ENCODE data around the gene FTCDNL1. TPM values are rescaled to one million over a fixed set of nuclear protein-coding genes. Genes with fewer than 3 reads are reported as not detected.

FTCDNL1 gene
- total RNA-seq, 1 experiment from 2014 or later = 0.11 TPM

- H3K4me2 ChIP-seq (ENCODE audit: low read length) = peak overlapping the region; percentile 42
- H3K79me2 ChIP-seq (ENCODE audit: low read length) = no peaks in the 10 kb centered on the region
- H3K27me3 ChIP-seq (ENCODE audit: low read length) = peaks cover 37% of the 10 kb centered on the region
- no peak overlapping the region for H3K4me3 ChIP-seq (ENCODE audit: low read length)
- H4K20me1 ChIP-seq (ENCODE audit: low read length) = no peaks in the 10 kb centered on the region
- H3K4me1 ChIP-seq (ENCODE audit: insufficient read depth, low read length) = peaks cover 16% of the 10 kb centered on the region
- H3K9me2 ChIP-seq (replicated peaks; ENCODE audit: low read length) = no peaks in the 10 kb centered on the region
- no peaks in the 10 kb centered on the region for H3K36me3 ChIP-seq (ENCODE audit: low read depth, low read length)
- TF ChIP-seq EZH2 (IDR thresholded peaks at IDR 0.05; ENCODE audit: low read length, unreplicated experiment) = no peak
- no peak for TF ChIP-seq EZH2phosphoT487 (IDR thresholded peaks at IDR 0.05; ENCODE audit: borderline replicate concordance, low read length)
- TF ChIP-seq, protein P1, sequence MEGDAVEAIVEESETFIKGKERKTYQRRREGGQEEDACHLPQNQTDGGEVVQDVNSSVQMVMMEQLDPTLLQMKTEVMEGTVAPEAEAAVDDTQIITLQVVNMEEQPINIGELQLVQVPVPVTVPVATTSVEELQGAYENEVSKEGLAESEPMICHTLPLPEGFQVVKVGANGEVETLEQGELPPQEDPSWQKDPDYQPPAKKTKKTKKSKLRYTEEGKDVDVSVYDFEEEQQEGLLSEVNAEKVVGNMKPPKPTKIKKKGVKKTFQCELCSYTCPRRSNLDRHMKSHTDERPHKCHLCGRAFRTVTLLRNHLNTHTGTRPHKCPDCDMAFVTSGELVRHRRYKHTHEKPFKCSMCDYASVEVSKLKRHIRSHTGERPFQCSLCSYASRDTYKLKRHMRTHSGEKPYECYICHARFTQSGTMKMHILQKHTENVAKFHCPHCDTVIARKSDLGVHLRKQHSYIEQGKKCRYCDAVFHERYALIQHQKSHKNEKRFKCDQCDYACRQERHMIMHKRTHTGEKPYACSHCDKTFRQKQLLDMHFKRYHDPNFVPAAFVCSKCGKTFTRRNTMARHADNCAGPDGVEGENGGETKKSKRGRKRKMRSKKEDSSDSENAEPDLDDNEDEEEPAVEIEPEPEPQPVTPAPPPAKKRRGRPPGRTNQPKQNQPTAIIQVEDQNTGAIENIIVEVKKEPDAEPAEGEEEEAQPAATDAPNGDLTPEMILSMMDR (conservative IDR thresholded peaks at IDR 0.05; ENCODE audit: low read depth, low read length) = peak; percentile 98
- ATAC-seq = peak; percentile 62
- no peak overlapping the region for H3K27ac ChIP-seq (ENCODE audit: low read length)
- H3F3A ChIP-seq (ENCODE audit: low read length, unreplicated experiment) = no peaks in the 10 kb centered on the region
- intact Hi-C loops (cut with micrococcal nuclease) = loop anchor here (1.0 to 5.0 kb wide), 4 partner anchors 35 to 1425 kb away; no protein-coding TSS in a partner anchor
- H3K9ac ChIP-seq (ENCODE audit: low read length) = no peak overlapping the region
- ChIA-PET CTCF (interaction anchor here (0.7 kb wide), 1 partner anchor 35 kb away, joined by 4 read pairs; no protein-coding TSS in a partner anchor), POLR2A (ENCODE audit: unreplicated experiment) (no interaction called here)
- H3K9me3 ChIP-seq (ENCODE audit: low read length) = no peaks in the 10 kb centered on the region
- 0 out of 2 replicates have a peak overlapping the region, but pooled peaks have one; percentile 15 for H2AFZ ChIP-seq (ENCODE audit: low read length)
- no TSS peak for BruUV-seq (replicated peaks)
- peak; percentile 78 for DNase-seq
Observed at GRCh38 chr2:199739413-199740110, 111.4 kb downstream of the FTCDNL1 start.

- H3K79me2 ChIP-seq (ENCODE audit: low read length) = no peaks in the 10 kb centered on the region
- peaks cover 38% of the 10 kb centered on the region for H3K27me3 ChIP-seq (ENCODE audit: low read length)
- ATAC-seq = no peak
- DNase-seq = peak; percentile 78
- no peak overlapping the region for H2AFZ ChIP-seq (ENCODE audit: low read length)
- no peaks in the 10 kb centered on the region for H4K20me1 ChIP-seq (ENCODE audit: low read length)
- peaks cover 16% of the 10 kb centered on the region for H3K4me1 ChIP-seq (ENCODE audit: insufficient read depth, low read length)
- H3K36me3 ChIP-seq (ENCODE audit: low read depth, low read length) = no peaks in the 10 kb centered on the region
- ChIA-PET POLR2A (ENCODE audit: unreplicated experiment) (no interaction called here), CTCF (no interaction called here)
- H3K4me2 ChIP-seq (ENCODE audit: low read length) = peak overlapping the region; percentile 42
- TF ChIP-seq, protein P1 (conservative IDR thresholded peaks at IDR 0.05; ENCODE audit: low read depth, low read length) = no peak
- TF ChIP-seq EZH2phosphoT487 (IDR thresholded peaks at IDR 0.05; ENCODE audit: borderline replicate concordance, low read length) = no peak
- no peak for TF ChIP-seq EZH2 (IDR thresholded peaks at IDR 0.05; ENCODE audit: low read length, unreplicated experiment)
- H3F3A ChIP-seq (ENCODE audit: low read length, unreplicated experiment) = no peaks in the 10 kb centered on the region
- no peak overlapping the region for H3K27ac ChIP-seq (ENCODE audit: low read length)
- BruUV-seq (replicated peaks) = no TSS peak
- no peak overlapping the region for H3K4me3 ChIP-seq (ENCODE audit: low read length)
- no peaks in the 10 kb centered on the region for H3K9me3 ChIP-seq (ENCODE audit: low read length)
- no peaks in the 10 kb centered on the region for H3K9me2 ChIP-seq (replicated peaks; ENCODE audit: low read length)
- intact Hi-C loops (cut with micrococcal nuclease) = loop anchor here (1.0 kb wide), 1 partner anchor 35 kb away; no protein-coding TSS in a partner anchor
- no peak overlapping the region for H3K9ac ChIP-seq (ENCODE audit: low read length)
Observed at GRCh38 chr2:199738727-199739412, 112.1 kb downstream of the FTCDNL1 start.

All from PC-3 (cell line).